RPMI8226 (cell line): ENCODE results near the gene IFNAR1.
"Not testable (repeated sequence)": the region's sequence is repeated elsewhere in the genome, so short reads cannot be mapped to it uniquely, and the experiment has no call there.

ENCODE experiments used
- DNase-seq: peaks from one replicate; pipeline ENCODE4 v3.0.0-alpha.2; 2015

Gene IFNAR1

DNA sequence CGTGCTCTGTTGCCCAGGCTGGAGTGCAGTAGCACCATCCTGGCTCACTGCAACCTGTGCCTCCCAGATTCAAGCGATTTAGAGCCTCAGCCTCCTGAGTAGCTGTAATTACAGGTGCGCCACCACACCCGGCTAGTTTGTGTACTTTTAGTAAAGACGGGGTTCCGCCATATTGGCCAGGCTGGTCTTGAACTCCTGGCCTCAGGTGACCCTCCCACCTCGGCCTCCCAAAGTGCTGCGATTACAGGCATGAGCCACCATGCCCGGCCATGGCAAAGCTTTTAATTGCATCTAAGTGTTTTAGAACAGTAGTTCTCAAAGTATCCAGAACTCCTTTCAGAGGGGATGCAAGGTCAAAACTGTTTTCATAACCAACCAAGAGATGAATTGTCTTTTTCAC, 53.3 kb downstream of the IFNAR1 start:
- DNase-seq = no peak

DNA sequence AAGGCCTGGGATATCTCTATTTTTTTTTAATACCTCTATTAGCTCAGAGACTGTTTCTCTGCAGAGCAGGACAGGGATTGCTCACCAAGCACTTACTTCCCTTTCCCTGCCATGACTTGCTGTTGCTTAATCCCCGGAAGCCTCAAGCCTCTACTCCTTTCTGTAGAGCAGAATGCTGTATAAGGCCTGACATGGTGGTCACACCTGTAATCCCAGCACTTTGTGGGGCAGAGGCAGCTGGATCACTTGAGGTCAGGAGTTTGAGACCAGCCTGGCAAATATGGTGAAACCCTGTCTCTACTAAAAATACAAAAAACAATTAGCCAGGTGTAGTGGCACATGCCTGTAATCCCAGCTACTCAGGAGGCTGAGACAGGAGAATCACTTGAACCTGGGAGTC, 55.2 kb downstream of the IFNAR1 start:
- DNase-seq = peak; percentile 63

DNA sequence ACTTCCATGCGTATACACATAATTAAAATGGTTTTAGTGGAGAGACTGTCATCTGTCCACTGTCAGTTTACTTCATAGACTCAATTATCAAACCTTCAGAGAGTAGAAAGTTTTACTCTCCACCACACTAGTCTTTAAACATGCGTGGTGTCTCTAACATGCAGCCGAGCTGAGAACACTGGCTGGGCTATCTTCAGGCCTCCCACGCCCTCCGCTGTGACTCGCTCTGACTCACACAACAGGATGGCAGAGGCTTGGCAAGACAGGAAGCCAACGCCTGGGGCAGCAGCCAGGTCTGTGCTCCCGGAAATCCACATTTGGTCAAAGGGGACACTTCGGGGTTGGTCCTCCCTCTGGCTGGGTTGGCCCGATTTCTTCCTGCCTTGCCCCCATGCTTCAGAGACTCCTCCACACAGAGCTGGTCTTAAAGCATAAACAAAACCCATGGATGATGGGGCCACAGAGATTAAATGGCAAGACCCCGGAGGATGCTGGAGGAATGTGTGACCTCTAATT, 55.8 kb downstream of the IFNAR1 start:
- peak; percentile 66 for DNase-seq

DNA sequence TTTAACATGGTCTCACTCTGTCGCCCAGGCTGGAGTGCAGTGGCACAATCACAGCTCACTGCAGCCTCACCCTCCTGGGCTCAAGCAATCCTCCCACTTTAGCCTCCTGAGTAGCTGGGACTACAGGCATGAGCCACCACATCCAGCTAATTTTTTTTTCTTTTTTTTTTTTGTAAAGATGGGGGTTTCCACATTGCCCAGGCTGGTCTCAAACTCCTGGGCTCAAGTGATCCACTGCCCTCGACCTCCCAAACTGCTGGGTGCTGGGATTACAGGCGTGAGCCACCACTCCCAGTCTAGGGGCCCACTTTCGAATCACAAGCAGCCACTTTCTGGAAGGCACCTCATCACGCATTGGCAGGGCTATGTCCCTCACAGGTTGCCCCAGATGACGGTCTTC, 56.6 kb downstream of the IFNAR1 start:
- DNase-seq = not testable (repeated sequence)

DNA sequence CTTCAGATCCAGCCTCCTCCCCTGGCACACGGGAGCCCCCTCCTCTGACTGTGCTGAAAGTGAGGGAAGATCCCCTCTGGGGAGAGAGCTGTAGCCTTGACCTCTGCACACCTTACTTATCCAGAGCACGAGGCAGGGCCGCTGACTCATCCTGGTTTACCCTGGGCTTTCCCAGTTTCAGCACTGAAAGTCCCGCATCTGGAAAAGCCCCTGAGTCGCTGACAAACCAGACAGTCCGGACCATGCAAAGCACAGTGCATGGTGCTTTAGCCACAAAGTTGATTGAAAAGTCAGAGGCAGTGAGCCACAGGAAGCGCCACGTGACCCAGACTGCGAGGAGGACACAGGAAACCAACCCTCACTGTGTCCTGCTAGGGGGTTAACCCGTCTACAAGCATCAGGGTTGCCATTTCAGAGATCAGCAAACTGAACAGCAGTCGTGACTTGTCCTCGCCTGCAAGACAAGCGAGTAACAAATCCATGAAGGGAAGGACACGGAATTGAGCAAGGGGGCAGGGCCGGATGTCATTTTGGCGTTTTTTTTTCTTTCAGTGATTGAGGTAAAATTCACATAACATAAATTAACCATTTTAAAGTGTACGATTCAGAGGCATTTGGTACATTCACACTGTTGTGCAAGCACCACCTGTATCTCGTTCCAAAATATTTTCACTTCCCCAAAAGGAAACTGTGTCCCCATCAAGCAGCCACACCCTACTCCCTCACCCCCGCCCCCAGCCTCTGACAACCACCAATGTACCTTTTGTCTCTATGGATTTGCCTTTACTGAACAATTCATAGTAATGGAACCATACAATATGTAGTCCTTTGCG, 58.5 kb downstream of the IFNAR1 start:
- DNase-seq = peak; percentile 94

DNA sequence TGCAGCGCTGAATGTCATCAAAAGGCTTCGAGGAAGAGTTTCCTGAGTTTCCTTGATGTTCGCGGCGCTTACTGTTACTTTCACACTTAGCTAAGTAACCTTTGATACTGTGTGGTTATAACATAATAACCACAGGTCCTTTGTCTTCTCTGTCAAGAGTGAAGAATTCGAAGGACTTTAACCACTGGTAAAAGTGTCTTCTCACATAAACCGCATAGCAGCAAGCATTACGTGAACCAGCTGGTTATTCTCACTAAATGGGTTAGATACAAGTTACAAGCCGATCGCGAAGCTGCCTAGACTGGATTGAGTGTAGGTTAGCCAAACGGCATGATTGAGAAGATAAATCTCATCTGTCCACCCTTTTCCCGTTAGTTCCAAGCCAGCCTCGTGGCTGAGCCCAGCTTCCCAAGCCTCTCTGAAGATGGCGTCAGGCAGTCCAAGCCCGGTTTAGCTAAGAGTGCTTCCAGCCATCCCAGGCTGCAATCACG, 60.1 kb downstream of the IFNAR1 start:
- DNase-seq = no peak

DNA sequence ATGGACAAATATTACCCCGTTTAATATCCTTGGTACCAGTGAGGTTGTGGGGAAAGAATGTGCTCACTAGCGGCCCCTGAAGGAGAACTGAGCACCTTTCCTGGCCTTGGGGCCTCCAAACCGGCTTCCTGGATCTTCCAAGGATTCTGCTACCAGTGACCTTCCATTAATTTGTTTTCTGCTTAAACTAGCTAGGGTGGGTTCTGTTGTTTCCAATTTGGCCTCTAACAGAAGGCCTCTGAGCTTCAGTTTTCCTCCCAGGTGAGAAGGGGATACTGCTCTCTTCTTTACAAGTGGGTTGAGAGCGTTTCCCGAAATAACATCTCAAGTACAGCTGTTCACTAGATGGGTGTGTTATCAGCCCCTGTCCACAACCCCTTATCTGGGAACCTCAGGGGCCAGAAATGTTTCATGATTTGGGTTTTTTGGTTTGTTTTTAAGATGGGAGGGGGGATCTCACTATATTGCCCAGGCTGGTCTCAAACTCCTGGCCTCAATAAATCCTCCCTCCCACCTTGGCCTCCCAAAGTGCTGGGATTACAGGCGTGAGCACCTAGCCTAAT, 61.5 kb downstream of the IFNAR1 start:
- no peak for DNase-seq

DNA sequence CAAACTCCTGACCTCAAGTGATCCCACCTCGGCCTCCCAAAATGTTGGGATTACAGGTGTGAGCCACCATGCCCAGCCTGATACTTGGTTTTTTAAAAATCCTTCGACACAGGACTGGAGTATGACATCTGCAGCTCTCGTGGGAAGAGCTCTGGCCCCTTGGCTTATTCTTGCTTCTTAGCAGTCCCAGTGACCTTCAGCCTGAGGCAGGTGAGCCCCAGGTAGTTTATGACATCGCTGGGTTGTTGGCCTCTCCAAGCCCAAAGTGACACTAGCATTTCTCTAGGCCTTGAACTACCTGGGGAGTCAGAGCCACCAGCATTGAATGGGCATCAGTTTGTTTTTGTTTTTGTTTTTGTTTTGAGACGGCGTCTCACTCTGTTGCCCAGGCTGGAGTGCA, 62.5 kb downstream of the IFNAR1 start:
- DNase-seq = no peak

DNA sequence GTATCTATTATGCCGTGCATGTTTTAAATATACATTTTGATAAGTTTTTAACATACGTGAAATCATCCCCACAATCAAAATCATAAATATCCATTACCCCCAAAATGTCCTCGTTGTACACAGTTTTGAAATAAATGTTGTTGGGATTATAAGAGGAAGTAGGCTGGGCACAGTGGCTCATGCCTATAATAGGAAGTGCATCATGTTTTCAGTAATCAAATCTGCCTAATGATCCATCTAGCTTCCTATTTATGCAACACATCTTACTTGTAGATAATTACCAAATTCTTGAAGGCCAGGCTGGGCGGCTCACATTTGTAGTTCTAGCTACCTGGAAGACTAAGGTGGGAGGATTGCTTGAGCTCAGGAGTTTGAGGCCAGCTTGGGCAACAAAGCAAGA, 63.4 kb downstream of the IFNAR1 start:
- no peak for DNase-seq

- DNase-seq = no peak
Measured at GRCh38 chr21:33390479-33390878, 65.7 kb downstream of the IFNAR1 start.

DNA sequence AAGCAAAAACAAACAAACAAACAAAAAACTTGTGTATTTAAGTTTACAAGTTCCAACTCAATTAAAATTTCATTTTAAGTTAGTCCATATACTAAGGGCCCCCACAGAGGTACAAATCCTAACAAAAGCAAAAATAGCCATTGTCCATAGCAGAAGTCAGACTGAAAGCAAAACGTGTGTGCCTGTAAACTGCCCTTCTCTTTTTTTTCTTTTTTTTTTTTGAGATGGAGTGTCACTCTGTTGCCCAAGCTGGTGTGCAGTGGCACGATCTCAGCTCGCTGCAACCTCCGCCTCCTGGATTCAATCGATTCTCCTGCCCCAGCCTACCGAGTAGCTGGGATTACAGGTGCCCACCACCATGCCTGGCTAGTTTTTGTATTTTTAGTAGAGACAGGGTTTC, 66.9 kb downstream of the IFNAR1 start:
- no peak for DNase-seq

DNA sequence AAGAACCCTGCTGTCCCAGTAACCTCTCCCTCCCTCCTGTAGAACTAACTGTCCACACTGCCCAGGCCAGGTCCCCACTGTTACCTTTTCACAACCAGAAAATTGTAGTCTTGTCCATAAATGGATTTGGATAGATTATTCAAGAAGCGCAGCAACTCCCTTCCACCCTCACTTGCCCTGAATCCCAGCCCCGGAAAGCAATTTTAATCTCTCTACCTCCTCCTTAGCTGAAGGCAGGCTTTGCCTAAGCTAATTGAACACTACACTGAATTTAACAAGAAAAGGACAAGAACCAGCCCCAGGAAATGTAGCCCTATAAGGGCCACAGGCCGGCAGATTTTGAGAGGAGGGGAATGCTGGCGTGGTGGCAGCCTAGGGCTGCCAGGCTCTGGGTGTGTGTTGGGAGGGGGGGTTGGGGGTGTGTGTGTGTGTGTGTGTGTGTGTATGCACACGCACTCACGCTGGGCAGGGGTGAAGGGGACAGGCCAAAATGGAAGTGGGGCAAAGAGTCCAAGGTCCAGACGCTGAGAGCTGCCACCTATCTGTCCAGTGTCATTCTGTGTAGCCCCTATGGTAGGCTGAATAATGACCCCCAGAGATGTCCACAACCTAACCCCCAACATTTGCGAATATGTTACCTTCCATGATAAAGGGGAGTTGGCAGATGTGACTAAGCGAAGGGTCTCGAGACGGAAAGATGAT, 67.7 kb downstream of the IFNAR1 start:
- no peak for DNase-seq

GRCh38 chr21:33393348-33393747, 68.6 kb downstream of the IFNAR1 start:
- no peak for DNase-seq

DNA sequence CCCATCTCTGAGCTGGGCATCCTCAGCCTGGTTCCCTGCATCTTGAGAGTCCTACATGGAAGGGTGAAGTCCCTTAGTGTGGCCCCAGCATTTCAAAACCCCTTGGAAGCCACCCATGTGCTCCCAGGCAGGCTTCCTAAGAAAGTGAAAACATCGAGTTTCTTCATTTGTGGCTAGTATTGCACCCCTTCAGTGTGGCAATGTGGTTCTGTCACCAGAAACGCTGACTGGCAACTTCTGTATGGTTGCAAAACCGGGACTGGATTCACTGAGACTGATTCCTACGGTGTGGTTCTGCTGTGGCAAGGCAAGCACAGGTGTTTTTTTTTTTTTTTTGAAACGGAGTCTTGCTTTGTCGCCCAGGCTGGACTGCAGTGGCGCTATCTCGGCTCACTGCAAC, 69.5 kb downstream of the IFNAR1 start:
- peak; percentile 80 for DNase-seq

DNA sequence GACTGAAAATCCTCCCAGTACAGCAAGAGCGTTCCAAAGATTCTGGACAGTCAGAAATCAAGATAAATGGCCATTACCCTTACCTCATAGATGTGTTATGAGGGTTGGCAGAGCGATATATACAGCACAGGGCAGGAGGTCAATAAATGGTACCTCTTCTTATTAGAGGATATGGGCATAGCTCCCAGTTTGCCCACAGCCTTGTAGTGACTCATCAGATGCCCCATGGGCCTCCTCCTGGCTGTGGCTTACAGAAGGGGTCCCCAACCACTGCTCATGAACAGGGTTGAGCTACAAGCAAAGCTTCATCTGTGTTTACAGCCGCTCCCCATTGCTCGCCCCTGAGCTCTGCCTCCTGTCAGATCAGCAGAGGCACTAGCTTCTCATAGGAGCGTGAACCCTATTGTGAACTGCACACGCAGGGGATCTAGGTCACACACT, 71.1 kb downstream of the IFNAR1 start:
- no peak for DNase-seq

DNA sequence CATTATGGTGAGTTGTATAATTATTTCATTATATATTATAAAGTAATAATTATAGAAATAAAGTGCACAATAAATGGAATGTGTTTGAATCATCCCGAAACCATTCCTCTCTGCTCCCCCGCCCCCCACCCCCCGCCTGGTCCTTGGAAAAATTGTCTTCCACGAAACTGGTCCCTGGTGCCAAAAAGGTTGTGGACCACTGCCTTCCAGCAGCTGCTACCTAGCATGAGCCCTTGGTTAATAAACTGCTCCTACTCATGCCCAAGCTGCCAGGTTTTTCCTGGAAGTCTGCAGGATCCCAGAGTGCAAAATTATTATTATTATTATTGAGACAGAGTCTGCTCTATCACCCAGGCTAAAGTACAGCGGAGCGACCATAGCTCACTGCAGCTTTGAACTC, 71.7 kb downstream of the IFNAR1 start:
- no peak for DNase-seq

- no peak for DNase-seq
Measured at GRCh38 chr21:33396951-33397350, 72.2 kb downstream of the IFNAR1 start.

GRCh38 chr21:33397717-33398116, 72.9 kb downstream of the IFNAR1 start:
- DNase-seq = no peak

GRCh38 chr21:33398361-33398760, 73.6 kb downstream of the IFNAR1 start:
- no peak for DNase-seq

DNA sequence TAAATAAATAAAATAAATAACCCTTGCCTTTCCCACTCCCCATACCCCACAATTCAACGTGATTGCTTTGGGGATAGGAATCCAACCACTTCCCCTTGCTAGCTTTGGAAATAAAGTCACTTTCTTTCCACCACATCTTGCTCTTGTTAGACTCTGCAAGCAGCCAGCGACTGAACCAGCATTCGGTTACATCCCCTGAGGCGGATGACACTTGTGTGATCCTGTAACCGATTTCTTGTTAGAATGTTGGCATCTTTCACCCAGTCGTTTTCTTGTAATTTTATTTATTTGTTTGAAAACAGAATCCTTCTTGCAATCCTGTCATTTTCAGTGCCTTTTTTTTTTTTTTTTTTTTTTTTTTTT, 76.8 kb downstream of the IFNAR1 start:
- DNase-seq = no peak

- peak; percentile 51 for DNase-seq
Measured at GRCh38 chr21:33402001-33402979, 77.5 kb downstream of the IFNAR1 start.

DNA sequence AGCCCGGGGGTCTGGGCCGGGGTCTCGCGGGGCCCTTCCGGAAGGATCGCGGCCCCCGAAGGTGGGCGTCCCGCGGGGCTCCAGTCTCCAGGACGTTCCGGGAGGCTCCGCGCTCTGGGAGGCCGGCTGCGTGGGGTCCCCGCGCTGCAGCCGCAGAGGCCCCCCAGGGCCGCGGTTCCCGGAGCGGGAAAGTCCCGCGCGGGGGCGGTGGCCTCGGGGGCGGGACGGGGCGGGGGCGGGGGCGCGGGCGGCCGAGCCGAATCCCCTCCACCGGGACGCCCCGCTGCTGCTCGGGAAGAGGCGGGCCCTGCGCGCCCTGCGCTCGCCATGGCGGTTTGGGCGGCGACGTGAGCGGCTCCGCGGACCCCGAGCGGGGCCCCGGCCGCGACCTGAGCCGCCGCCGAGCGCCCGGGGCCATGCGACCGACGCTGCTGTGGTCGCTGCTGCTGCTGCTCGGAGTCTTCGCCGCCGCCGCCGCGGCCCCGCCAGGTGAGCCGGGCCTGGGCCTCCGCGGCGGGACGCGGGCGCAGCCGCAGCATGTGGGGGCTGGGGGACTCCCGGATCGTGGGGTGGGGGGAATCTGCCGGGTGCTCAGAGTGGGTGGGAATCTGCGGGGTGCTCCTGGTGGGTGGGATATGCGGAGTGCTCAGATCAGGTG, 78.5 kb downstream of the IFNAR1 start, which contains the start of gene IFNGR2:
TSS of gene IFNGR2 (plus strand) at position 286 of the 658 bp plus-strand sequence. CDS start at position 417, 131 bp downstream.
- peak; percentile 56 for DNase-seq
